Stimulated activated CD4-positive, alpha-beta T cell treated with anti-CD3 and anti-CD28 coated beads, Interleukin-1b, Interleukin-23, amount 100 ng/mL, for 1 hour (primary cell): ENCODE data around the gene ANKLE2.
"Not testable (repeated sequence)": the region's sequence is repeated elsewhere in the genome, so short reads cannot be mapped to it uniquely, and the experiment has no call there.

ENCODE experiments used
- DNase-seq, 2 donors: peaks; one replicate each; pipeline ENCODE4 v3.0.0-alpha.2; 2020; ENCODE audit warnings: low read depth in 2 of 2

ANKLE2 gene

DNA sequence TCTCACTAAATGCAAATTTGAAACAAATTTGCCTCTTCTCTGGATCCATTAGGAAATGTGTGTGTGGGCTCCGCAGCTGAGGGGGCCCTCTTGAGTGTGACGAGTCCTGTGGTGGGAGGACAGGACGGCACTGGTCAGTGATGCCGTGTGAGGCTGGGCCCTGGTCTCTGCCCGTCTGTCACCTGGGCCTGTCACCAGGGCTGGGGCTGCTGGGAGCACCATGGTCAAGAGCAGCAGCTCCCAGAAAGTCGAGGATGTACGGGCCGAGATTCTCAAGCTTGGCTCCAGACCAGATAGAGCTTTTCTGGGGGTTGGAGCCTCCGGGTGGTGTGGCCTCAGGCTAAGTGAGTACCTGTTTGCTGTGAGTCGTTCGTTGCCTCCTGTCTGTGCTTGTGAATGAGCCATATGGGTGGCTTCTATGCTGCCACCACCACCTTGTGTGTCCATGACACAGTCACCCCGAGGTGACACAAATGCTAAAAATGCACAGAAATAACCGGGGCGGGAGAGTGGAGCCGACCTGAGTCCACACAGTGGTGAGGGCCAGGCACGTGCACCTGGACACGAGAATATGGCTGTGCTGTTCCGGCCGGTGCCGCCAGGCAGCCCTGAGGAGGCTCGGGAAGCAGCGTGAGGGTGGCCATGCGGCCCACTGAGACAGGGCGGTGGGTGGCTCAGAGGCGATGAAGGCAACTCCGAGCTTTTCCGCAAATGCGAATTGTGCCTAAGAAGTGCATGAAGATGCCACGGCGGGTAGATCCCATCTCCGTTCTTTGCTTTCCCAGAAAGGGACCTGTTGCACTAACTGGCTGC, 42.3 kb downstream of the ANKLE2 start:
- no peak for DNase-seq

DNA sequence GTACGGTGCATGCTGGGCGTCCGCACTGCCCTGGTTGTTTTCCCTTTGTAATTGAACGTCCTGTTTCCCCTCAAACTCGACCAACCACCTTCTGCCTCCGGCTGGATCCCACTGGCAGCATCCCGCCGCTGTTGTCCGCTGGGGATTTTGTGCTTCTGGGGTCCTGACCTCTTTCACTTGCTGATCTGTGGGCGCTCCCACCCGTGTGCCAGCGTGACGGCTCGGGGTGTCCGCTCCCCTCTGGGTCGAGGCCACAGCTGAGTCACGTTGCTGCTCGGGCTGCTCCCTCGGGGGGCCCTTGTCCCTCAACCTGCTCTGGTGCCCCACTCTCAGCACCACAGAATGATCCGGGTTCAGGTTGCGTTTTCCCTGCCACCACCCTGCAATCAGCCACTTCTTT, 43.0 kb downstream of the ANKLE2 start:
- no peak for DNase-seq

DNA sequence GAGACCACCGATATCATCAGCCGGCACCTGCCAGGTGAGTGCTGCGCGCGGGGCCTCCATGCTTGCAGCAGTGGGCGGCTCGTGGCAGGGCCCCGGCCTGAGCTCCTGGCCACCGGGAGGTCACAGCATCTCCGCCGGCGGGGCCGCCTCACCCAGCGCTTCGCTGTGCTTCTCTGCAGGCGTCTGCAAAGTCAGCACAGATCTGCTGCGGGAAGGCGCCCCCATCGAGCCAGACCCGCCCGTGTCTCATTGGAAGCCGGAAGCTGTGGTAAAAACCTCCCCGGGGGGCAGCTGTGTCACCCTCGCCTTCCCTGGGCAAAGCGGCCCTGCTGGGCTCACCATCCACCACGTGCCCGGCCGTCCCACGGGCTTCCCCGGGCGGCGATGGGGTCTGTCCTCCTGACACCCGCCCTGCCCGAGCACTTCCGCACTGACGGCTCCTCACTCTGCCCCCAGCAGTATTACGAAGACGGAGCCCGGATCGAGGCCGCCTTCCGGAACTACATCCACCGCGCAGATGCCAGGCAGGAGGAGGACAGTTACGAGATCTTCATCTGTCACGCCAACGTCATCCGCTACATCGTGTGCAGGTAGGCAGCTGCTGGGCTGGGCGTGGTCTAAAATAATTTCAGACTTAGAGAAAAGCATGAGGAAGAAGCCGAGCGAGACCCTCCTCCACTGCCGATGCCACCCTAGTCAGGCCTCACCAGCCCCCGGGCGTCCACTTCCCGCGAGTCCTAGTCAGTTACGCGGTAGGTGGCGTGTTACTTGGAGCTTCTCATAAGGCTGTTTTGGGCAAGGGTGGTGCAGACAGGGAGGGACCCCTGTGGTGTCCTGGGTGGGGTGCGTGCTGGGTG, 43.9 kb downstream of the ANKLE2 start:
- DNase-seq = no peak

DNA sequence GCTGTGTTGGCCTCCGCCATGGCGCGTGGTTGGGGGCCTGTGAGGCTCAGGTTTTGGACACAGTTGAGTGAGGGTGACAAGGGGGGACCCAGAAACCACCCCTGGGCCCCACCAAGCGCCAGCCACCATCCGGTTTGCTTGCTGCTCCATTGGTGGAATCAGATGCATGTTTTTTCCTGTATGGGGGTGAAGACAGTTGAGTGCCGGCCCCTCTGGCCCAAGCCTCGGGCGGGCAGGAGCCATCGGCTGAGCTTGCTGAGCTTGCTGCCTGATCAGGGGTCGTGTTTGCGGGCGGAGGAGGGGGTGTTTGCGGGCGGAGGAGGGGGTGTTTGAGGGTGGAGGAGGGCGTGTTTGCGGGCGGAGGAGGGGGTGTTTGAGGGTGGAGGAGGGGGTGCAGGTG, 44.6 kb downstream of the ANKLE2 start:
- DNase-seq = no peak

DNA sequence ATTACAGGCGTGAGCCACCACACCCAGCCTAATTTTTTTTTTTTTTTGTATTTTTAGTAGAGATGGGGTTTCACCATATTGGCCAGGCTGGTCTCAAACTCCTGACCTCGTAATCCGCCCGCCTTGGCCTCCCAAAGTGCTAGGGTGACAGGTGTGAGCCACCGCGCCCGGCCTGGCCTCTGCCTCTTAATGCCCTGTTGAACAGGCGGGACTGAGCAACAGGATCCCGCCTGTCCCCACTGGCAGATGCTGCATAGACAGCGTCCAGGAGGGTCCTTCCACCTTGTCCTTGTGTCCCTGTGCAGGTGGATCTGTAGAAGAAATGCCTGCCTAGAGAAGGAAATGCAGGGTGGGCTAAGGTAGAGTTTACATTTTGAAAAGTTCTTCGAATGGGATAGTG, 45.3 kb downstream of the ANKLE2 start:
- no peak for DNase-seq

DNA sequence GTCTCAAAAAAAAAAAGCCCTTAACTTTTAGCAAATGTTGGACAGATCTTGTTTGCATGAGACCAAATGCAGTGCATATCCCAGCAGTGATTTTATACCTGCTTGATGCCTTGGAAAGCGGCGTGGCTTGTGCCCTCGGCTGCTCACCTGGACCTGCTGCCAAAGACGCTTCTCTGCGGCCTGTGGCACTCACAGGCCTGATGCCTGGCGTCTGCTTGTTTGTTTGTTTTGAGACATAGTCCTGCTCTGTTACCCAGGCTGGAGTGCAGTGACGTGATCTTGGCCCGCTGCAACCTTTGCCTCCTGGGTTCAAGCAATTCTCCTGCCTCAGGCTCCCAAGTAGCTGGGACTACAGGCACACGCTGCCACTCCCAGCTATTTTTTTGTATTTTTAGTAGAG, 45.8 kb downstream of the ANKLE2 start:
- no peak for DNase-seq

DNA sequence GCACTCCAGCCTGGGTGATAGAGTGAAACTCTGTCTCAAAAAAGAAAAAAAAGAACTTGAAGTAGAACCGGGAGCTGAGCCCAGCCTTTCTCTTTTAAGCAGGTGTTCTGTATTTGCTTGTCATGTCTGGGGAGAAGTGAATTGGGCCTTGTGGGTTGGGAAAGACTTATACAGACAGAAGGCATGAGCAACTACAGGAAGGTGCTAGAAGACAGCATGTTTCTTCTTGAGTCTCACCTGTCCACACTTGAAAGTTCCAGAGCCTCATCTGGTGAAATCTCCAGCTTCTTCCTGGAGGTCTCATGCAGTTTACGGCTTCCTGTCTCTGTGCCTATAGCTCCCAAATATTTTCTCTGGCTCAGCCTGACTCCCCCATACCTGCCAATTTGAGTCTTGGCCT, 48.5 kb downstream of the ANKLE2 start:
- DNase-seq = no peak

DNA sequence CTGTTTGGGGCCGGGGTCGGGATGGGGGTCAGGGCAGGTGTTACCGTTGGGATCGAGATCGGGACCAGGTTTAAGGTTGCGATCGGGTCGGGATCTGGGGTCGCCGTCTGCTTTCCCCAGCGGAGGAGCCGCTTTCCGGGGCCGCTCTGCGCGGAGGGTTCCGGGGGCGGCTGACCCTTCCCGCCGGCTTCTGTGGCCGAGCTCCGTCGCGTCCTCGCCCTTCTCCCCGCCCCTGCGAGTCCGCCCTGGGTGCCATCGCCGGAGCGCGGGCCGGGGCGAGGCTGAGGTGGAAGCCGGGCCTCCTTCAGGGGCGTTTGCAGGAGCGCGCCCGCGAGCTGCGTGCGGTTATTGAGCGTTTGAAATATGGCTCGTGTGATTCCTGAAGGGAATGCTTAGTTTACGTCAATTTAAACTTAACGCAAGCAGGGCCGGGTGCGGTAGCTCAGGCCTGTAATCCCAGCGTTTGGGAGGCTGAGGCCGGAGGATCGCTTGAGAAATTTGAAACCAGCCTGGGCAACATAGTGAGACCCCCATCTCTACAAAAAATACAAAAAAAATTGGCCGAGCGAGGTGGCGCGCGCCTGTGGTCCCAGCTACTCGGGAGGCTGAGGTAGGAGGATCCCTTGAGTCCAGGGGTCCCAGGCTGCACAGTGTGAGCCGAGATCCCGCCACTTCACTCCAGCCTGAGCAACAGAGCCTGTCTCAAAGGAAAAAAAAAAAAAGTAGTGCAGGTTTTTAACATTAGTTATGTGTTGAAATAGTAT, 50.4 kb downstream of the ANKLE2 start:
- DNase-seq = no peak

DNA sequence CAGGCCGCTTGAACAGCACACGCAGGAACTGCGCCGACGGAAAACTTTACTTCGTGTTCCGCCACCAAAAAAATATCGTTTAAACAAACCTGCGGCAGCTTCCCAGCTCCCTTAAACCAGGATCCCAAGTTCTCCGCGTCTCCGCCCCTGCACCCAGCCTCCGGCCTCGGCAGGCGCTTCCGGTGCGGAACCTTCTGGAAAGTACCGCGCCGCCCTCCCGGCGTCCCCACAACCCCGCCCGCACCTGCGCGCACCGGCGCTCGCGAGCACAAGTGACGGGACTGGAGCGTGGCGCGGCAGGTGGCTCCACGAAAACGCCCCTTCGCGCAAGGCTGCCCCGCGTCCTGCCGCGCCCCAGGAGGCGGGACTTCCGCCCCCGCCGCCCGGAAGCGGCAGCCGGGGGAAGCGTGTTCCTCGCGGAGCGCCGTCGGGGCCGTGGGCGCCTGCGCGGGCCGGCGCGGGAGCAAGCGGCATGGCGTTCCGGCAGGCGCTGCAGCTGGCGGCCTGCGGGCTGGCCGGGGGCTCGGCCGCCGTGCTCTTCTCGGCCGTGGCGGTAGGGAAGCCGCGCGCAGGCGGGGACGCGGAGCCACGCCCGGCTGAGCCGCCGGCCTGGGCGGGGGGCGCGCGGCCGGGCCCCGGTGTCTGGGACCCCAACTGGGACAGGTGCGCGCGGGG, 51.1 kb downstream of the ANKLE2 start, which contains the start of gene PGAM5:
Gene PGAM5 (plus strand): TSS at position 438 of the 675 bp plus-strand sequence. CDS start 35 bp downstream, at position 473.
- DNase-seq = peak; percentile 75 to 85

DNA sequence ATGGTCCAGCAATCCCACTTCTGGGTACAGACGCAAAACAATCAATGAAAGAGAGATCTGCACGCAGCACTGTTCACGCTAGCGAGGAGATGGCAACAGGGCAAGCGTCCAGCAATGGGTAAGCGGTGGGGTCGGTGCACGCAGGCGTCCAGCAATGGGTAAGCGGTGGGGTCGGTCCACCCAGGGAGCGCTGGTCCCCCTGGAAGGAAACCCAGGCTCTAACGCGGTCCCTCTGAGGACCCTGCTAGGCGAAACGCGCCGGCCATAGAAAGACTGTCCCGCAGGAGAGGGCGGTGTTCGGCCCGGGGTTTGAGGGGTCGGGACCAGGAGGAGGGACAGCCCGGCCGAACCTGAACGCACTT, 51.6 kb downstream of the ANKLE2 start:
- no peak for DNase-seq

DNA sequence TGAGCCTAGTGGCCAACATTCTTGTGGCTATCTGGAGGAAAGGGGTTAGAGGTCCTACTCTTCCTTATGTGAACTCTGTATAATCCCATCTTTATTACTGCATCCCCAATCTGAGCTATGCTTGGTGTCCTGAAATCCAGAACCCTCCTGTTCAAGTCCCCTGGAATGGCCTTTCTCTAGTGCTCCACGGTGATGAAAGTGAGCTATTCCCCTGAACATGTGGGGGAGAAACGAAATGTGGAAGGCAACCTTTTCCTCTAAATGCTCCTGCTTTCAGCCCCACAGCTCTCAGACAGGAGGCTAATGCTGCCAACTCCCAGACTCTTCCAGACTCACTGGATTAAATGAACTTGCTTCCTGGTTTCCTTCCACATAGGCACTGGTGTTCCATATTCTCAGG, 53.5 kb downstream of the ANKLE2 start:
- DNase-seq = no peak

DNA sequence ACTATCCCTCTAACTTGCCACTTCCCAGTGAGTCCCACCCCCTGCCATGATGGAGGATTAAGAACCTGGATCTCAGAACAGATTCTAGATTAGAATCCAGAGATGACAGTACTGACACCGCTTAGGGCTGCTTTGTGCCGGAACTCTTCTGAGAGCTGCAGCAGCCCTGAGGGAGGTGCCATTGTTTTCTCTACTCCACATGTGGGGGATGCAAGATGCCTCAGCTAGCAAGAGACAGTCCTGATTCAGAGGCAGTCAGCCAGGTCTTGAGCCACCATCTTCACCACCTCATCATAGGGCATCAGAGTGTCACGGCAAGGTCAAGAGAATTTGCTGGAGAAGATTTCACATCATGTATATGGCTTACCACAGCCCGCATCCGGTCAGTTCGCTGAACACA, 54.4 kb downstream of the ANKLE2 start:
- DNase-seq = no peak

DNA sequence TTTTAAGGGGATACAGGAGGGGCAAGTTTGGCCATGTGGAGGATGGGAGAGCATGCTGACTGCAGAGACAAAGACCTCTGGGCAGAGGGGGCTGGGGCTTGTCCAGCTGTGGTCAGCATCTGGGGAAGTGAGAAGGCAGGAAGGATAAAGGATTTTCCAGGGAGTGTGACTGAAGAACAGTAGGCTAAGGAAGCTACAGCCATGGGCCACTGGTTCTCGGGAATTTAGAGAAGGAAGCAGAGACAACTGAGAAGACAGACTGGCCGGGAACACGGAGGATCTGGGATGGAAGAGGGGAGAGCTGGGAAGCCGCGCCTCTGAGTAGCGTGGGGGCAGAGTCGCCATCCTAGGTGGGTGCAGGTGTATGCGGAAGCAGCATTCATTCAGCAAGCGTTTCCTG, 58.0 kb downstream of the ANKLE2 start:
- no peak for DNase-seq

DNA sequence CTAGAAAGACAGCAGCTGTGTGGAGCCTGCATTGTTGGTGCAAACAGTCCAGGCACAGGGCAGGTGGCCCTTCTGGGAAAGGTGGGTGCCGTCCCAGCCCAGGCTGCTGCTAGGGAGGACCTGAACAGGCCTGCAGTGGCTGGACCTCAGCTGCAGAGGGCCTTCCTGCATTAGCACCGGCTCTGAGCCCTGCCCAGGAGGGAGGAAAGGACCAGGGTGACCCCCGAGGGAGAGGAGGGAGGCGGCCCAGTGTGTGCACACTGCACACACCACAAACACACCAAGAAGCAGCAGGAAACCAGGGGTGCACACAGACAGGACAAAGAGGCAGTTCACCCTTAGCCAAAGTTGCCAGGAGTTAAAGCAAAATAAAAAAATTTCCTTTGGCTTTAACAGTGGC, 59.0 kb downstream of the ANKLE2 start:
- DNase-seq = no peak

DNA sequence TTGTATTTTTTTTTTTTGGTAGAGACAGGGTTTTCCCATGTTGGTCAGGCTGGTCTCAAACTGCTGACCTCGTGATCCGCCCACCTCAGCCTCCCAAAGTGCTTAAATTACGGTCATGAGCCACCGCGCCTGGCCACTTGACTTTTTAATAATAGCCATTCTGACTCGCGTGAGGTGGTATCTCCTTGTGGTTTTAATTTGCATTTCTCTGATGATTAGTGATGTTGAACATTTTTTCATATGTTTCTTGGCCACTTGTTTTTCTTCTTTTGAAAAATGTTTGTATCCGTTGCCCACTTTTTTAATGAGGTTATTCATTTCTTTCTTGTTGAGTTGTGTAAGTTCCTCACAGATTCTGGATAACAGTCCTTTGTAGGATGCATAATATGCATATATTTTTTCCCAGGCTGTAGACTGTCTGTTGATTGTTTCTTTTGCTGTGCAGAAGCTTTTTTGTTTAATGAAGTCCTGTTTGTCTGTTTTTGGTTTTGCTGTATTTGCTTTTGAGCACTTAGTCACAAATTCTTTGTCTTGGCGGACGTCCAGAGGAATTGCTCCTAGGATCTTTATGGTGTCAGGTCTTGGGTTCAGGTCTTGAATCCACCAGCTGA, 61.3 kb downstream of the ANKLE2 start:
- no peak for DNase-seq

DNA sequence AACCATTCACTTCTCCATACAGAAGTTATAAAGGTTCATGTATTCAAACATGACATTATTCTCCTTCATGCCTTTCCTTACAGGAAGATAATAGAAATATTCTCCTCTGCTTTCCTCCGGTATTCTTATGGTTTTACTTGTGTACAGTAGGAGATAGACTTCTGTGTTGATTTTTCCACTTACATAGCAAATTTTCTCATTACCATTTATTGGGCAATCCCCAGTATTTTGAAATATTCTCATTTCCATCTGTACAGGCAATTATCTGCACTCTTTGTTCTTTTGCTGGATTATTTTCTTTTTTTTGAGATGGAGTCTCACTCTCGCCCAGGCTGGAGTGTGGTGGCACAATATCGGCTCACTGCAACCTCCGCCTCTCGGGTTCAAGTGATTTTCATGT, 63.3 kb downstream of the ANKLE2 start:
- no peak for DNase-seq

DNA sequence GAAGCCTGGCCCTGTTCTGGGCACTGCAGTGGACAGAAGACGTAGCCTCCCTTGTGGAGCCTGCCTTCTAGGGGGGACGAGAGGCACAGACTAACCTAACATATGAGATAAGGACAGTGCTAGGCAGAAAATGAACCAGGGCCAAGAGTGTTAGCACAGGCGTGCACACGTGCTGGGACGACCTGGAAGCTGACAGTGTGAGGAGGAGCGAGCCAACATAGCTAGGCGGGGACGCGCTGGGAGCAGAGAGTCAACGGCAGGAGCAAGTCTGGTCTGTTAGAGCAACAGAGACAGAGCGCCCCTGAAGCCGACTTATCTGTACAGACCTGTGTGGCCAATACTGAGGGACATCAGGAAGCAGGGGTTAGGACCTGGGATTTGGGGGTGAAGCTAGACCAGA, 66.2 kb downstream of the ANKLE2 start:
- no peak for DNase-seq

DNA sequence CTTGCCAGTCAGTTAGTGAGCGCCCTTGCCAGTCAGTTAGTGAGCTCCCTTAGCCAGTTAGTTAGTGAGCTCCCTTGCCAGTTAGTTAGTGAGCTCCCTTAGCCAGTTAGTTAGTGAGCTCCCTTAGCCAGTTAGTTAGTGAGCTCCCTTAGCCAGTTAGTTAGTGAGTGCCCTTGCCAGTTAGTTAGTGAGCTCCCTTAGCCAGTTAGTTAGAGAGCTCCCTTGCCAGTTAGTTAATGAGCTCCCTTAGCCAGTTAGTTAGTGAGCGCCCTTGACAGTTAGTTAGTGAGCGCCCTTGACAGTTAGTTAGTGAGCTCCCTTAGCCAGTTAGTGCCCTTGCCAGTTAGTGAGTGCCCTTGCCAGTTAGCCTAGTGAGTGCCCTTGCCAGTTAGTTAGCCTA, 66.7 kb downstream of the ANKLE2 start:
- not testable (repeated sequence) for DNase-seq

DNA sequence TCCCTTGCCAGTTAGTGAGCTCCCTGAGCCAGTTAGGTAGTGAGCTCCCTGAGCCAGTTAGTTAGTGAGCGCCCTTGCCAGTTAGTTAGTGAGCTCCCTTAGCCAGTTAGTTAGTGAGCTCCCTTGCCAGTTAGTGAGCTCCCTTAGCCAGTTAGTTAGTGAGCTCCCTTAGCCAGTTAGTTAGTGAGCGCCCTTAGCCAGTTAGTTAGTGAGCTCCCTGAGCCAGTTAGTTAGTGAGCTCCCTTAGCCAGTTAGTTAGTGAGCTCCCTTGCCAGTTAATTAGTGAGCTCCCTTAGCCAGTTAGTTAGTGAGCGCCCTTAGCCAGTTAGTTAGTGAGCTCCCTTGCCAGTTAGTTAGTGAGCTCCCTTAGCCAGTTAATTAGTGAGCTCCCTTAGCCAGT, 69.6 kb downstream of the ANKLE2 start:
- DNase-seq = not testable (repeated sequence)

DNA sequence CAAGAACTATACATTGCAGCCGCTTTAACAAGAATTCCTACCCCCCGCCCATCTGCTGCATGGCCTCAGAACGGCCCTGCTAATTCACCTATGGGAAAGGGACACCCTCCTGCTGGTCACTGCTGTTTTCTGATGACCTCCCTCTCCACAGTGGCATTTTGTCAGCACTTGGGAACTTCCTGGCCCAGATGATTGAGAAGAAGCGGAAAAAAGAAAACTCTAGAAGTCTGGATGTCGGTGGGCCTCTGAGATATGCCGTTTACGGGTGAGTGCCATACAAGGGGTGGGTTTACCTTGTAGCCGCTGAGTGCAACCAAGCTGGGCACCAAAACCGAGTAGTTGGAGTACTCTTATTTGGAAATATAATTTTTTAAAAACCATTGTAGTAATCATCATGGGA, 71.5 kb downstream of the ANKLE2 start:
- DNase-seq = no peak

DNA sequence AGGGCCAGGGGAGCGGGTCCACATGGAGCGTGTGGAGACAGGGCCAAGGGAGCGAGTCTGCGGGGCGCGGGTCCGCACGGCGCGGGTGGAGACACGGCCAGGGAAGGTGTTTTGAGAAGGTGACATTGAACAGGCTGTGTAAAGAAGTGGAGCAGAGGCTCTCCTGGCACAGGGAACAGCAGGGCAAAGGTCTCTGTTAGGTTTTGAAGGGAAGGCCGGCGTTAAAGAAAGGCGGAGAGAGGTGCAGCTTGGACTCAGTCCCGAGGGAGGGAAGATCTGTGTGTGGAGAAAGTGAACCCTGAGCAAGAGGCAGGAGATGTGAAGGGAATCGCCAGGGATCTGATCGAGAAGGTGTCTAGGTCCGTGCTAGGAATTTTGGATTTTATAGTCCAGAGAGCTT, 72.4 kb downstream of the ANKLE2 start:
- DNase-seq = no peak
